GM18511 (cell line): Measurements from ENCODE around the gene XCR1.
A peak's percentile ranks its signal among the peaks of the same experiment; 100 is the strongest.
"Not testable (repeated sequence)": the region's sequence is repeated elsewhere in the genome, so short reads cannot be mapped to it uniquely, and the experiment has no call there.

Experiments
- ATAC-seq: cut with Tn5 transposase; IDR thresholded peaks from one replicate; pipeline ENCODE4 v1.9.1; 2021; ENCODE audit warnings: mild to moderate bottlenecking, moderate library complexity; ENCODE audit not compliant: unreplicated experiment

Gene XCR1, protein sequence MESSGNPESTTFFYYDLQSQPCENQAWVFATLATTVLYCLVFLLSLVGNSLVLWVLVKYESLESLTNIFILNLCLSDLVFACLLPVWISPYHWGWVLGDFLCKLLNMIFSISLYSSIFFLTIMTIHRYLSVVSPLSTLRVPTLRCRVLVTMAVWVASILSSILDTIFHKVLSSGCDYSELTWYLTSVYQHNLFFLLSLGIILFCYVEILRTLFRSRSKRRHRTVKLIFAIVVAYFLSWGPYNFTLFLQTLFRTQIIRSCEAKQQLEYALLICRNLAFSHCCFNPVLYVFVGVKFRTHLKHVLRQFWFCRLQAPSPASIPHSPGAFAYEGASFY

DNA sequence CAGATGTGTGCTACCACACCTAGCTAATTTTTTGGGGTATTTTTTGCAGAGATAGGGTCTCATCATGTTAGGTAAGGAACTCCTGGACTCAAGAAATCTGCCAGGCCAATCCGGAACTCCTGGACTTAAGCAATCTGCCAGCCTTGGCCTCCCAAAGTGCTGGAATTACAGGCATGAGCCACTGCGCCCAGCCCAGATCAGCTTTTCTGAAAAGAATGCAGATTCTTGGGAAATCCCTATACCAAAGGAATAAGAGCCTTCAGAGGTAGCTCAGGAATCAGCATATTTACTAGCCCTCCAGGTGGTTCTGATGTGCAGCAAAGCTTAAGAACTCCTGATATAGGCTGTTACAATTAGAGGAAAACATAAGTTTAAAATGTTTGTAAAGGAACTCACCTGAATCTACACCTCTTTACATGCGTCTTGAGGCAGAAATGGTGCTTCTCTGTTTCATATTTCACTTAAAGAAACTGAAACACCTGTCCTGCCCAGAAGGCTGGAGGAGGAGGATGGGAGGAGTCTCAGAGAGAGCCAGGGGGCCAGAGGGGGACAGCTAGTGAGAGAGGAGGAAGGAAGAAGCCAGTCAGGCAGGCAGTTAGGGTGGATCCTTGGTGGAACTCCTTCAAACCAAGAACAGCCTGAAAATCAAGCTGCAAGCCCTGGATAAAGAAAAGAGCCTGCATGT, at the start of gene XCR1:
XCR1 (minus strand) TSS at position 463 of the 685 bp plus-strand sequence. CDS start 5,536 bp downstream, outside the sequence.
- ATAC-seq, result no peak

DNA sequence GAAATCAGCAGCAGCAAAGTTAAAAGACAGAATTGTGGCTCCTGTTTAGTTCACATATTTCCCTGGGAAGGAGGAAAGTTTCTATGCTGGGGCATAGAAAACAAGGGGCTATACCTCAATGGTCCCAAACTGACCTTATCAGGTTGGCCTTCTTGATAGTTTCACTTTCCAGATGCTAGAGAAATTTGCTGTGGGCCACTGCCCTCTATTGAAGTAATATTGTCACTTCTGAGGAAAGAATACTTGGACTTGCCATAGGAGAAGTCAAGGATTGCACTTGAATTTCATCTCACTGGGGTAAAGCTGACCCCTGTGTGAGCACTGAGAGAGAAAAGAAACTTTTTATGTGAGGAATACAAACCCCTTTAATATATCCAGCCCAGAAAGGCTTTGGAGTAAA, 49.3 kb upstream of the XCR1 start:
- no peak for ATAC-seq

DNA sequence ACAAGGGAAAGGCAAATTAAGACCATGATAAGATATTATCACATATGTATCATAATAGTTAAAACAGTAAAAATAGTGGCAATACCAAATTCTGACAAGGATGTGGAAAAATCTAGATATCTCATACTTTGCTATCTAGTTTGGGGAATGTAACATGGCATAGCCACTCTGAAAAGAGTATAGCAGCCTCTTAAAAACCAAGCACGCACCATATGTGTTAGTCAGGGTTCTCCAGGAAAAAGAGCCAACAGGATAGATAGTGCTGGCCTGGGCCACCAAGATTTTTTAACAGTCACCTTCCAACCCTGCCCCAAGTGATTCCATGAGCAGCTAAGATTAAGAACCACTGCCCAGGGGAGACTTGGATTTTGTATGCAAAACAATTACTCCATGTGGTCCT, 48.5 kb upstream of the XCR1 start:
- ATAC-seq, result no peak

DNA sequence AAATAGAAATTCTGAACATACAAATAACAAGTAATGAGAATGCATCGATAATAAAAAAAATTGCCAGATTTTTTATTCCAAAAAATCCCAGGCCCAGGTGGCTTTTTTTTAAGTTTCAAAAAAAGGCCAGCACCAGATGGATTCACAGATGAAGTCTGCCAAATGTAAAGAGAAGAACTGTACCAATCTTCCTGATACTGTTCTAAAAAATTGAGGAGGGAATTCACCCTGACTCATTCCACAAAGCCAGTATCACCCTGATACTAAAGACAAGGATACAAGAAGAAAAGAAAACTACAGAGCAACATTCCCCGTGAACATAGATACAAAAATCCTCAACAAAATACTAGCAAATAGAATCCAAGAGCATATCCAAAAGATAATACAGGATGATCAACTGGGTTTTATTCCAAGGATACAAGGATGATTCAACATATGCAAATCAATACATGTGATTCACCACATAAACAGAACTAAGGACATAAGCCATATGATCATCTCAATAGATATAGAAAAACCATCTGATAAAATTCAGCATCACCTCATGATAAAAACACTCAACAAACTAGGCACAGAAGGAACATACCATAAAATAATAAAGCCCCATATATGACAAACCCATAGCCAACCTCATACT, 44.1 kb upstream of the XCR1 start:
- ATAC-seq, result no peak

DNA sequence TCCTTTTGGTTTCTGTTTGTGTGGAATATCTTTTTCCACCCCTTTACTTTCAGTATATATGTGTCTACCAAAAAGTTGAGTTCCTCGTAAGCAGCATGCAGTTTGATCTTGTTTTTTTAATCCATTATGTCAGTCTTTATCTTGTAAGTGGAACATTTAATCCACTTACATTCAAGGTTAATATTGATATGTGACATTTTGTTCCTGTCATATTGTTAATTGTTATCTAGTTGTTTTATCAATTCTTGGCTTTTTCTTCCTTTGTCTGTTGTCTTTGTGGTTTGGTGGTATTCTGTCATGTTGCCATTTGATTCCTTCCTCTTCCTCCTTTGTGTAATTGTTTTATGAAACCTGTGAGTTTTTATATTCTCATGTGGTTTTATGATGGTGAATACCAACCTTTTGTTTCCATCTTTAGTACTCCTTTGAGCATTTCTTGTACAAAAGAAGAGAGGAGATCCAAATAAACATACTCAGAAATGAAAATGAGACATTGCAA, 43.4 kb upstream of the XCR1 start:
- no peak for ATAC-seq

DNA sequence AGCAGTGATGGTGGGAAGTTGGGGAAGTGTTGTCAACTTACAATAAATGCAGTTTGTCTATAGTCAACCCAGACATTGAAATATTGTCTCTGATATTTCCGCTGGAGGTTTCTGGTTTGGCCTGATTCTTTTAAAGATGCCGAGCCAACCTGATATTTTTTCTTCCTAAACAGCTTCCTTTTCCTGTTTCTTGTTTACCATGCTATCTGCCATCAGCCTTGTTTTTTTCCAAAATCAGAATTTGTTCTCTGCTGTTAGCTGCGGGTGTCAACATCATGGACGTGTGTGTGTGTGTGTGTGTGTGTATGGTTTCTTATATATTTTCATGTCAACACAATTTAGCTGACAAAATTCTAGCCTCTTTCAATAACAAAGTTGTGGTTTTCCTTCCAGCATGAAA, 41.2 kb upstream of the XCR1 start:
- ATAC-seq, result no peak

DNA sequence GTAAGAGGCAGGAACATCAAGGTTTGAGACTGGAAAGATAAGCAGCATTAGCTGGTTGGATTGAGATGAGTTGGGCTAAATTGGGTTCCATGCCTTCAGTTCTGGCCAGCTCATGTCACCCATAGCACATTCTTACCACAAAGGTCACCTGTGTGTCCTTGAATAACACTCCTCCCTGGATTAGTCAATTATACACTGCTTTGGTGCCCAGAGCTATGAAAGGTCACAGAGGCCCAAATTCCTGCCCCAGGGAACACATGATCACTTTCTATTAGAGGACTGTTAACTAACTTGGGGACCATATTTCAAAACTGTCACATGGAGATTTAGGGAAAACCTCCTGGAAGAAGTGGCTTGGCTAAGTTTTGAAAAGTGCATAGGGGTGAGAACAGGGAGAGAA, 40.1 kb upstream of the XCR1 start:
- no peak for ATAC-seq

DNA sequence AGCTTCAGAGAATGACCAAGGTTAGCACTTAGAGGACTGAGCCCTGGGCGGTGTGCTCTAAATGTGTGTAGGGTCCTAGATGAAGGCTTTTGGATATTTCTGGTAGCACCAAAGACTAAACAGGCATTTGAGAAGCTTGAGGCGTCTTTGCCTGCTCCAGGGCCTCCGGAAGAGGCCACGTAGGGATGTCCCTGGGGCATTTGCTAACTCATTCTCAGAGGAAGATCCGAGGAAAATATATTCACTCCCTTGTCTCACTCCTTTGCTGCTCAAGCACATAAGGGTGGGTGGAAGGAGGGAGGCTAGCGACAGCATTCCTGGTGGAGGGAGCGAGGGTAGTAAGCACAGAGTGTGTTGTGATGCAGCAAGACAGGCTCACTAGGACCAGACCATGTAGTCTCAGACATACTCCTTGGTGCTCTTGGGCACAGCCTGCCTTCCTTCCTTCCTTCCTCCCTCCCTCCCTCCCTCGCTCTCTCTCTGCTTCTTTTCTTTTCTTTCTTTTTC, 38.5 kb upstream of the XCR1 start:
- no peak for ATAC-seq

DNA sequence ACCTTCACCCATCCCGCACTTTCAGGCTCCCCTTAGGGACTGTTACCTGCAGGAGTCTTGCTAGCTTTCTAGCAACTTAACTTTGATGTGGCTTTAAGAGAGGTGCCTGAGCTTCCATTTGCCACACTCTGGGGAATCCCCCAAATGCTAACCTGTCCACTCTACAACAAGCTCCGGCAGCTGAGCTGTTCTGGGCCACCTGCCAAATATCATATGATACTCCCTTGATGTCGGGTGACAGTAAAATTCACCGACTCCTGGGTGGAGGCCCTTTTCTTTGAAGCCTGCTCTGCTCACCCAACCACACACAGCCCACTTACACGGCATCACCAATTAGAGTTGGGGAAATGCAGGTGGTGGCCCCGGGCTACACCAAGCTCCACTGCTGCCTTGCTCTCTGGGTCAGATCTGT, 38.0 kb upstream of the XCR1 start:
- peak; percentile 76 for ATAC-seq

DNA sequence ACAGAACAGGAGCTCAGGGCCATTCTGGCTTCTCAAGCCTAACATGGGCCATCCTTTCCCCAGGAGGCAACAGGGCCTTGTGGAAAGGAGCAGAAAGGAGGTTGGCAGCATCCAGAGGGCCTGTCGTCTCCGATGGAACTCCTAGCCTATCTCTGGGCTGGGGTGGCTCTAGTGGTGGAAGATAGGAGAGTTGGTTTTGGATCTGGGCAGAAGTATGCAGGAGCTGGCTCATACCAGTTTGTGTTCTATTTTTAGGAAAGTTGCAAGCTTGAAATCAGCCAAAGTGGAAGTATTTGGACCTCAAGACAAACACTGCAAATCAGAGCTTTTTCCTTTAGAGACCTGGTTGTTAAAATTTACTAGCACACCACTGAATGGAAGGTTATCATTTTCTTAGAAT, 35.4 kb upstream of the XCR1 start:
- ATAC-seq, result no peak

DNA sequence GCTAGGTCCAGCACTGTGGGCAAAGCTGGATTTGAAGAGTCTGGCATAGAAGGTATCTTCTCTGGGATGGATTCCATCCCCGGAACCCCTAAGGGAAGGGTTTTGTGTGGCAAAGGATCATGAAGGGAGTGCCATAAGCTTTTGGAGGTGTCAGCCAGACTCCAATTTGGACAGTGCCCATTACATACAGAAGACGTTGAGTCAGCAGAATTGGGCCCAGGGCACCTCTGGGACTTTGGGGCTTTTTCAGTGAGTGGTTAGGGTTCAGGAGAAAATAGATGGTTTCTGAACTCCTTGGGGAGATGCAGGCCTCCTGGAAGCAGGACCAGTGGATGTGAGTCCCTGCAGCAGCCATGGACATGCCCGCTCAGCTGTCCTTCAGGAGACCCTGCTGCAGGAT, 34.6 kb upstream of the XCR1 start:
- no peak for ATAC-seq

DNA sequence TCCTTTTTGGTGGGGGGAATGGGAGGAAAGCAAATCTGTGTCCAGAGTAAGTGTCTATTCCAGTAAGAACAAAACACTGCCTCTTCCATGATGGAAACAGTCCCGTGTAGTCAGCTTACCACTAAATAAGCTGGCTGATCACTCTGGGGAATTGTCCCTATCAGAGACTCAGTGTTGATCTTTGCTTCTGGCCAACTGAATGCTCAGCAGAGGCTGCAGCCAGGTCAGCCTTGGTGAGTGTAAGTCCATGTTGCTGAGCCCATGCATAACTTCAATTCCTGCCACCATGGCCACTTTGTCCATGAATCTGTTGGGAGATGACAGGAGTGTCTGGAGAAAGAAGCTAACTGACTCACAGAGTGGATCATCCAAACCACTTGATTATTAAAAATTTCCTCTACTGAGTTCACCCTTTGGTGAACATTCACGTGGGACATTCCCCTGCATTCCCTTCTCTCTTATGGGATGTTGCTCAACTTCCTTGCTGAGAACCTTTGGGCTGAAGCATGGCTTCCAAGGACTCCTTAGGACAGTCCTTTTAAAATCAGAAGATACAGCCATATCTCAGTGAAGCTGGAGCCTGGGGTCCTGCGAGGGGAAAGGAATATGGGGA, 33.9 kb upstream of the XCR1 start:
- ATAC-seq, result no peak

DNA sequence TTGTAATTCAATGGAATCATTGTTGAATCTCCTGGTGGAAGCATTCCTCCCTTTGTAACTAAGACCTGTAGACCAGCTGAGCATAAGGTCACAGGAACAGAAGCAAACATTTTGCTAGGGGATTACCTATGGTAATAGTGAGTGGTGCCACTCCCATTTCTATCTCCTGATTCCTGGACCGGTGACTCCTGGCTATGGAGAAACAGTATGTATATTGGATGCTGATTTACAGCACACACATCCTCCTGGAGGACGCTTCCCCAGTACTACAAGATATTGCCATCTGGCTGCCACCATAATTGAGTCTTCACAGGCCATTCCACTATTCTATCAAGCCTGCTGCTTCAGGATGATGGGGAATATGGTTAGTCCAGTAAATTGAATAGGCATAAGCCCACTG, 33.3 kb upstream of the XCR1 start:
- ATAC-seq, result no peak

DNA sequence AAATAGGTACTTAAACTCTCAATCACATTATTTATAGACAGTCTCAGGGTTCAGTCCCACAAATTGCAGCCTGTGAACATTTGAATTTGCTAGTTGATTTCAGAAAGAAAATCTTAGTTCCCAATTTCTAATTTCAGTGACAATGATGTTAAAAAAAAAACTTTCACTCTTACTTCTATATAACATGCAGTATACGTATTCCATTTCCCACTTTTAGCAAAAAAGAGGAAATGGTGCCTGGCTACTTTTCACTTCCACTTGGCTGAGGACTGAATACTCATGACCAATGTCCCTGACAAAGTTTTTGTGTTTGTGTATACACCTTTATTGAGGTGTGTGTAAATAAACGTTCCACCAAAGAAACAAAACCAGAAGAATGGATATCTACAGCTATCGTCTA, 32.1 kb upstream of the XCR1 start:
- no peak for ATAC-seq

DNA sequence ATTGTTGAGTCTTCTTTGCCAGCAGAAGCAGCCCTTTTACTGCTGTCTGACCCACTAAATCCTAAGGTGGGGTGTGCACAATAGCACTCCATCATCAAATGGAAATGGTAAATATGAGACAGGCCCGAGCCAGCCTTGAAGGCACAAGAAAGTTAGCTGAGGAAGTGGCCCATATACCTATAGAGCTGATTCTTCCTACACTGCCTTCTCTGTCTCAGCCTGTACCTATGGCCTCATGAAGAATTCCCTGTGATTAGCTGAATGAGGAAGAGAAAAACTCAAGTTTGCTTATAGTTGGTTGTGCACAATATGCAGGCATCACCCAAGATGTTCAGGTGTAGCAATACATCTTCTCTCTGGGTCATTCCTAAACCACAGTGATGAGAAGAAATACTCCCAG, 31.7 kb upstream of the XCR1 start:
- no peak for ATAC-seq

DNA sequence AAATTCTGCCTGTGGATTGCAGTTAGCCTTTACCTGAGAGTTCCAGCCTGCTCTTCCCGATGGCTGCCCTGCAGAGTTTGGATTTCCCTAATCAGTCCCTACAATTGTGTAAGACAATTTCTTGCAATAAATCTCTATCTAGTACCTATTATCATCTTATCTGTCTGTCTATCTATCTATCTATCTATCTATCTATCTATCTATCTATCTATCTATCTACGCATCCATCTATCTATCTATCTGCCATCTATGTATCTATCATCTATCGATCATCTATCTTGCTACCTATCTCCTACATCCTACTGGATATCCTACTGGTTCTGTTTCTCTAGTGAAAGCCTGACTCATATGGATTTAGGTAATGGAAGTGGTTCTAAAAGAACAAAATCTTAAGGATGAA, 30.4 kb upstream of the XCR1 start:
- ATAC-seq, result no peak

DNA sequence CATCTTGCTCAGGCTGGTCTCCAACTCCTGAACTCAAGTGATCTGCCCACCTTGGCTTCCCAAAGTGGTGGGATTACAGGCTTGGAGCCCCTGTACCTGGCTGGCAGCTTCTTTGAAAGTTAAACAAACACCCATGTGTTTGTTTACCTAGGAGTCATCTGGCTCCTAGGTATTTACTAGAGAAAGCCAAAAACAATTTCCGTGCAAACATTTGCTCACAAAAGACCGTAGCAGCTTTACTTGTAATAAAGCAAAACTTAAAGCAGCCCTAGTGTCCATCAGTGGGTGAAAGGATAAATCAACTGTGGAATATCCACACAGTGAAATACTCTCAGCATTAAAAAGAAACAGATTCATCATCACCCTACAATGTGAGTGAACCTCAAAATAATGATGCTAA, 29.4 kb upstream of the XCR1 start:
- ATAC-seq, result no peak

DNA sequence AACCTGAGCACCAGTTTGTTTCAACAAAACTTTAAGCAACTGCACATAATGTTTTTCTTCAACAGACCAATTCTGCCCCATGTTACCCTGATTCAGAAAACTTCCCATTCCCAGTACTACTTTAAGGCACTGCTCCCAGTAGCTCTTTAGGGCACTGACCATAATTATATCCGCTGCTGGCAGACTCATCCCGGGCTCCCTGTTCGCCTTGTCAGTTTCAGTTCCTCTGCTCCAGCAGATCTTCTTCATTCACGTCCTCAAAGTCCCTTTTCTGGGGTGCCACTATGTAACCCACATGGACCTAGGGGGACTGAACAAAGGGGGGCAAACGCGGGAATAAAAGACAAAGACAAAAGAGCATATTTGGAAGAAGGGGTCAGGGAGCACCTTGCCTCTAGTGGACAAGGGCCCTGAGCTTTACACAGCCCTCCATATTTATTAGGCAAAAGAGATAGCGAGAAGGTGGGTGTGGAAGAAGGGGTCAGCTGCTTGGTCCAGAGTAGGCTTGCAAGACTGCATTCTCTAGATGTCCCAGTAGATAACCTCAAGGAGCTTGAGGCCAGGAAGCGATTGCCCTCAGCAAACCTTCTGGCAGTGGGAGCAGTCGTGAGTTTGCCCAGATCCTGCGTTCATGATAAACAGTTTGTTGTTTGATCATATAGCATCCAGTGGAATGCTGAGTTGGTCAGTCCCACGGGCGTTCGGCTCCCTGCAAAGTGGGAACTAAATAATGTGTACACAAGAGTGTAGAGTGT, 26.7 kb upstream of the XCR1 start:
- ATAC-seq, result not testable (repeated sequence)

DNA sequence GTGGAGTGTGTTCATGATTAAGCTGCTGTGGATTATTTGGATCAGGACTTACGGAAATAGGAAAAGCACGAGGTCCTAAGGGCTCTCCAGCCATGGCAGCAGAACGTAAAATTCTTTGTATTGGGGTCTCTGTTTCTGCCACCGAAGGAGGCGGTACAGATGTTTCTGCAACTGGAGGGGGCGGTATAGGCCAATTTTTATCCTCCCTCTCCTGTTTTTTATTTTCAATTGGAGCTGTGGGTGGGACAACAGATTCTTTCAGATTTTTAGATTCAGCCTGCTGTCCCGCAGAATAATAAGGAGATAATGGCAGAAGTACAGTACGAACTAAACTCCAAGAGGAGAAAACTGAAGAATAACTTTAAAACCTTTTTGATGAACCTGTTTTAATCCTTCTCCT, 26.0 kb upstream of the XCR1 start:
- not testable (repeated sequence) for ATAC-seq

DNA sequence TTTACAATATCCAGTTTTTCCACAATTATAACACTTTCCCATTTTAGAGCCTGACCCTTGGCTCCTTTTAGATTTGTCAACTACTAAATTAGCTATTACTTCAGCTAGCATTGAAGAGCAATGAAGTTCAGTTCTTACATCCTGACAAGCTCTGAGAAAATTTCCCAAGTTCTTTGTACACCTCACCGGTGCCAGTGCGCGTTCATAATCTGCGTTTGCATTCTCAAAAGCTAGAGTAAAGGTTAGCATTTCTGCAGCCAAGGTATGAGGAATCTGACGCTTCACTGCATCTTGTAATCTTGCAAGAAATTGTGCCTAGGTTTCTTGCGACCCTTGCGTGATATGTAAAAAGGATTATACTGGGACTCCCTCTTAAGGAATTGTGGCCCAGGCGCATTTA, 25.2 kb upstream of the XCR1 start:
- no peak for ATAC-seq

DNA sequence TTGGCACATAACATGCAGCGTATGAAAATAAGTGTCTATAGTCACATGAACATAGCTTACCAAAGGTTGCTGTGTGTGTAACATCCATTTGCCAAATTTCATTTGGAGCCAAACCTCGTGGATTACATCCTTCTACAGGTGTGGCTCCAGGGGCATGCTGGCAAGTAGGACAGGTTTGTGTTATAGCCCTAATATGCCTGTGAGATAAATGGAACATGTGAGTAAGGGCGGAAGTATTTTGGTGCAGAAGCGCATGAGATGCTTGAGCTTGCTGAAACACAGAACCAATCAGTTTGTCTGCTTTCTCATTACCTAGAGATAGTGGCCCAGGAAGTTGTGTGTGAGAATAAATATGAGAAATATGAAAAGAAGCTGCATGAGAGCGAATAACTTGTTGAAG, 21.8 kb upstream of the XCR1 start:
- ATAC-seq, result no peak
